C4-2B (cell line): ENCODE measurements around the gene R3HDM2.

Experiments
- ZFX ChIP-seq: fragments of 450-650 bp; IDR thresholded peaks from 2 replicates; pipeline ENCODE4 v1.6.1; 2017
- TF ChIP-seq, protein P1 (sequence below): fragments of 450-650 bp; conservative IDR thresholded peaks from 2 replicates; pipeline ENCODE4 v1.5.1; 2017; ENCODE audit warnings: mild to moderate bottlenecking

DNA sequence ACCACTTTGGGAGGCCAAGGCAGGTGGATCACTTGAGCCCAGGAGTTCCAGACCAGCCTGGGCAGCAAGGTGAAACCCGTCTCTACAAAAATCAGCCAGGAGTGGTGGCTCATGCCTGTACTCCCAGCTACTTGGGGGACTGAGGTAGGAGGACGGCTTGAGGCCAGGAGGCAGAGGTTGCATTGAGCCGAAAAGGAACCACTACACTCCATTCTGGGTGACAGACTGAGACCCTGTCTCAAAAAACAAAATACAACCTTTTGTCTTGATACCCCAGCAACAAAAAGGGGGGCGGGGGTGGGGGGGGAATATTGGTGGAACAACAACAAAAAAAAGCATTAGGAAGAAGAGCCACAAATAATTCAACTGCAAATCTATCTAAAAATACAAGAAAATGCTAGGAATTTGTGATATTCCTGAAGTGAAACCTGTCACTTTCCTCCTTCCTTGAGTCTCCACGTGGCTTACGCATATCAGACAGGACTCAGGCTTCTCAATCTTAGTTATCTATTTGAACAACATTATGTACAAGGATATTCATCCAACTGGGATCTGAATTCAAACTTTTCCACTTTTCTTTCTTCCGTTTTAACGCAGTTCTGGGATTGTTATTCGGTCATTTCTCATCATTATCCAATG, 1.3 kb downstream of the R3HDM2 start:
- TF ChIP-seq, protein P1, sequence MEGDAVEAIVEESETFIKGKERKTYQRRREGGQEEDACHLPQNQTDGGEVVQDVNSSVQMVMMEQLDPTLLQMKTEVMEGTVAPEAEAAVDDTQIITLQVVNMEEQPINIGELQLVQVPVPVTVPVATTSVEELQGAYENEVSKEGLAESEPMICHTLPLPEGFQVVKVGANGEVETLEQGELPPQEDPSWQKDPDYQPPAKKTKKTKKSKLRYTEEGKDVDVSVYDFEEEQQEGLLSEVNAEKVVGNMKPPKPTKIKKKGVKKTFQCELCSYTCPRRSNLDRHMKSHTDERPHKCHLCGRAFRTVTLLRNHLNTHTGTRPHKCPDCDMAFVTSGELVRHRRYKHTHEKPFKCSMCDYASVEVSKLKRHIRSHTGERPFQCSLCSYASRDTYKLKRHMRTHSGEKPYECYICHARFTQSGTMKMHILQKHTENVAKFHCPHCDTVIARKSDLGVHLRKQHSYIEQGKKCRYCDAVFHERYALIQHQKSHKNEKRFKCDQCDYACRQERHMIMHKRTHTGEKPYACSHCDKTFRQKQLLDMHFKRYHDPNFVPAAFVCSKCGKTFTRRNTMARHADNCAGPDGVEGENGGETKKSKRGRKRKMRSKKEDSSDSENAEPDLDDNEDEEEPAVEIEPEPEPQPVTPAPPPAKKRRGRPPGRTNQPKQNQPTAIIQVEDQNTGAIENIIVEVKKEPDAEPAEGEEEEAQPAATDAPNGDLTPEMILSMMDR = no peak
- no peak for TF ChIP-seq ZFX
